GM12873 (cell line): Measurements from ENCODE around the gene CAPNS1.

Source experiments
- TF ChIP-seq, protein P1 (sequence below): IDR thresholded peaks from 2 replicates; pipeline ENCODE4 v1.5.1; 2012; ENCODE audit warnings: low read depth, mild to moderate bottlenecking, moderate library complexity, low read length, control low read depth; ENCODE audit not compliant: insufficient read depth; ENCODE audit errors: missing control alignments

CAPNS1 gene

DNA sequence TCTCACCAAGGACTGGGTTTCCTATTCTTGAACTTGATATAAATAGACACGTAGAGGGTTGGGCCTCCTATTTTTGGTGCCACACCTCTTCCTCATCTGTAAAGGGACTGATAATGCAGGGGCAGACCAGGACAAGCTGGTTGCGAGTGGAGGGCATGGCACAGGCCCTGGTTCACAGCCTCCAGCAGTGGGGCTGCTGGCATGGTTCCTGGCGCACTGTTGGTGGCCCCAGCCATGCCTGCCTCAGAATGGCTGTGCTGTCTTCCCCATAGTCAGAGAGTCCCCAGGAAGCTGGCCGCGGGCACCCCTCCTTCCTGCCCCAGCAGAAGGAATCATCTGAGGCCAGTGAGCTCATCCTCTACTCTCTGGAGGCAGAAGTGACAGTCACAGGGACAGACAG is 39.4 kb upstream of the CAPNS1 start:
- TF ChIP-seq, protein P1, sequence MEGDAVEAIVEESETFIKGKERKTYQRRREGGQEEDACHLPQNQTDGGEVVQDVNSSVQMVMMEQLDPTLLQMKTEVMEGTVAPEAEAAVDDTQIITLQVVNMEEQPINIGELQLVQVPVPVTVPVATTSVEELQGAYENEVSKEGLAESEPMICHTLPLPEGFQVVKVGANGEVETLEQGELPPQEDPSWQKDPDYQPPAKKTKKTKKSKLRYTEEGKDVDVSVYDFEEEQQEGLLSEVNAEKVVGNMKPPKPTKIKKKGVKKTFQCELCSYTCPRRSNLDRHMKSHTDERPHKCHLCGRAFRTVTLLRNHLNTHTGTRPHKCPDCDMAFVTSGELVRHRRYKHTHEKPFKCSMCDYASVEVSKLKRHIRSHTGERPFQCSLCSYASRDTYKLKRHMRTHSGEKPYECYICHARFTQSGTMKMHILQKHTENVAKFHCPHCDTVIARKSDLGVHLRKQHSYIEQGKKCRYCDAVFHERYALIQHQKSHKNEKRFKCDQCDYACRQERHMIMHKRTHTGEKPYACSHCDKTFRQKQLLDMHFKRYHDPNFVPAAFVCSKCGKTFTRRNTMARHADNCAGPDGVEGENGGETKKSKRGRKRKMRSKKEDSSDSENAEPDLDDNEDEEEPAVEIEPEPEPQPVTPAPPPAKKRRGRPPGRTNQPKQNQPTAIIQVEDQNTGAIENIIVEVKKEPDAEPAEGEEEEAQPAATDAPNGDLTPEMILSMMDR, result no peak

DNA sequence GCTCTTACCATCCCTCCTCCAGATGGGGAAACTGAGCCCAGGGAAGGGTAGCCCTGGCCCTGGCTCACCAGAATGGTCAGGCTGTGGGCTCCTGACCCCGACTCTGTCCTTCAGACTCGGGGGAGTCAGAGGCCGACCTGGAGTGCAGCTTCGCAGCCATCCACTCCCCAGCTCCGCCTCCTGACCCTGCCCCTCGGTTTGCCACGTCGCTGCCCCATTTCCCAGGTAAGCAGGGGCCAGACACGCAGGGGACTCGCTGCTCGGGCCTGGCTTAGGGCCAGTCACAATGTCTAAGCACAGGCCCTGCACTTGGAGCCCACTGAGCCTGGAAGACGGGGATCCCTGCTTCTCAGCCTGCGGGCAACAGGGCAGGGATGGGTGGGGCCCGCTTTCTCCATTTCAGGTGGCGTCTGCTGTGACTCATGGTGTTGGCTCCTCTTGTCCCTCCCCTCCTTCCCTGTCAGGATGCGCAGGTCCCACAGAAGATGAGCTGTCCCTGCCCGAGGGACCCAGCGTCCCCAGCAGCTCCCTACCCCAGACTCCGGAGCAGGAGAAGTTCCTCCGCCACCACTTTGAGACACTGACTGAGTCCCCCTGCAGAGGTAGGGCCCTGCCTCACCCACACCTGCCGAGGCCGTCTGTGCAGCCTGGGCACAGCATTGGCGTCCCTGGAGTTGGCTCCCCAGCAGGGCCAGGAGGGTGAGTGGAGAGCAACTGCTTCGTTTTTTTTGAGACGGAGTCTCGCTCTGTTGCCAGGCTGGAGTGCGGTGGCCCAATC is 38.1 kb upstream of the CAPNS1 start:
- TF ChIP-seq, protein P1, result no peak

DNA sequence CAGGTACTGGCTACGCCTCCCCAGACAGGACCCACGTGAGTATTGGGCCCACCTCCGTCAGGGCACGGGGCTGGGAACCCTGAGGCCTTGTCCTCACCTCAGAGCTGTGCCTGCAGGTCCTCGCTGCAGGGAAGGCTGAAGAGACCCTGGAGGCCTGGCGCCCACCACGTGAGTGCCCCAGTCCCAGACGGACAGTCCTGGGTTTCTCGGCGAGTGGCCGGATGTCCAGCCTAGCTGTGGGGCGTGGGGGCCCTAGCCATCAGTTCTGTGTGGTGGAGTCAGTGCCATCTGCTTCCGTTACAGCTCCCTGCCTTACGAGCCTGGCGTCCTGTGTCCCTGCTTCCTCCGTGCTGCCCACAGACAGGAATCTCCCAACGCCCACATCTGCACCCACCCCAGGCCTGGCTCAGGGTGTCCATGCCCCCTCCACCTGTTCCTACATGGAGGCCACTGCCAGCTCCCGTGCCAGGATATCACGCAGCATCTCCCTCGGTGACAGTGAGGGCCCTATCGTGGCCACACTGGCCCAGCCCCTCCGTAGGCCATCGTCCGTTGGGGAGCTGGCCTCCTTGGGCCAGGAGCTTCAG is 36.7 kb upstream of the CAPNS1 start:
- TF ChIP-seq, protein P1, result no peak

DNA sequence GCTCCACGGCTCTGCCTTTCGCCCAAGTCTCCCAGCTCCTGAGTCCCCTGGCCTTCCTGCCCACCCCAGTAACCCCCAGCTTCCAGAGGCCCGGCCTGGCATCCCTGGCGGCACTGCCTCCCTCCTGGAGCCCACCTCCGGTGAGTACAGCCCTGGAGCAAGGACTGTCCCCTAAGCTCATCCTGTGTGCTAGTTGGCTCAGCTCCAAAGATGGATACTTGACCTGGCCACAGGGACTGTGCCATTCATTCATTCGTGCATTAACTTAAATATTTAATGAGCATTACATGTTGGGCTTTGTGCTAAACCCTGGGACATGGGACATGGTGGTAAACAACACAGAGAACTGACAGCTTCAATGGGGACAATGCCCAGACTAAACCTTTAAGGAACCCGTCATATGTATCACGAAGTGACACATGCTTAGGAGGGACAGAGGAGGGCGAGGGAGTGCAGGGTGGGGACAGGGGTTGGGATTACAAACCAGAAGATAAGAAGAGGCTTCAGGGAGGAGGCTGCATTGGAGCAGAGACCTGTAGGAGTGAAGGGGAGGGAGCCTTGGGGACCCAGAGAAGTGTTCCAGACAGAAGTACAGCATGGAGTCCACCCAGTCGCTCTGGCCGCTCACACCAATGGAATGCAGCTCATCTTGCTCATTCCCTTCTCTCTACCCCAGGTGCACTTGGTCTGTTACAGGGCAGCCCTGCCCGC is 35.9 kb upstream of the CAPNS1 start:
- TF ChIP-seq, protein P1, result no peak

DNA sequence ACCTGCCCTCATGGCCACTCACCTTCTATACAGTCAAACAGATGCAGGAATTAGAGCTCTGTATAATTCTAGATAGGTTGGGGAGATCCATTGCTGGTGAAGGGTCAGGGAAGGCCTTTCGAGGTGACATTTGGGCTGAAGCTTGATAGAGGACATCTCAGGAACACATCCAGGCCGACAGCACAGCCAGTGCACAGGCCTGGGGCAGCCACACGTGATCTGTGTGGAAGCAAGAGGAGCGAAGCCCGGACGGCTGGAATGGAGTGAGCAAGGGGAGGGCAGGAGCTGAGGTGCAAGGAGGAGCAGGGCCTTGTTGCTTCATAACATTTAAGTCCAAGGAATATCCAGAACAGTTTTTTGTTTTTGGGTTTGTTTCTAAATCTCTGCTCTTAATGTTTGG is 33.4 kb upstream of the CAPNS1 start:
- TF ChIP-seq, protein P1, result no peak

DNA sequence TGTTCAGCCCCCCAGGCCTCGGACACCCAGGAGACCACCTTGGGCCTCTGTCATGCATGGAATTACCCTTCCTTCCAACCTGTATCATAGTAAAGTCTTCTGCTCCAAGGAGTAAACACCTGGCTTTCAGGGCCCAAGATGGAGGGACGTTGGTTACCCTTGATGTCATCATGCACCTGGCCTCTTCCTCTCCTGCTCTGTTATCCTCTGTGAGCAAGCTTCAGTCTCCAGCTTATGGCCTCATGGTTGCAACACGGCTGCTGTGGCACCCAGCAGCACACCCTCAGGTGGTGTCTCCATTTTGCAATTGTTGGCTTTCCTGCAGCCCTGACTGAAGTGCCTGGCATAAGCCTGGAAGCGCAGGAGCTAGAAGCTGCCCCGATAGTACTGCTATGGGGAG is 32.9 kb upstream of the CAPNS1 start:
- TF ChIP-seq, protein P1, result no peak

DNA sequence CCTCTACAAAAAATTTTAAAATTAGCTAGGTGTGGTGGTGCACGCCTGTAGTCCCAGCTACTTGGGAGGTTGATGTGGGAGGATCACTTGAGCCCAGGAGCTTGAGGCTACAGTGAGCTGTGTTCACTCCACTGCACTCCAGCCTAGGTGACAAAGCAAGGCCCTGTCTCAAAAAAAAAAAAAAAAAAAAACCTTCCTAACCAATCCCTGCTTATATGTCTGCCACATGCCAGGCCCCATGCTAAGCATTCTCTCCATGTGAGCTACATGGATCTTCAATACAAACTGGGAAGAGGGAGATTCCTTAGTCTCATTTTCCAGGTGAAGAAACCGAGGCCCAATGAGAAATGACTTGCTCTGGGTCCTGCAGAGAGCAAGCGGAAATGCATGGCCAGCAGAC is 31.2 kb upstream of the CAPNS1 start:
- TF ChIP-seq, protein P1, result no peak
